ENCODE data around the gene YPEL3.

GRCh38 chr16:30144917-30145316 lies 48.9 kb upstream of the YPEL3 start:
- TF ChIP-seq CTCF (IDR thresholded peaks at IDR 0.05; ENCODE audit: insufficient read depth, low read length) (no peak), POLR2AphosphoS5 (IDR thresholded peaks at IDR 0.05; ENCODE audit: low read depth) (no peak)

All from HL-60 (cell line).